MM.1S (cell line): ENCODE results near the gene CHMP2A.

Experiments
- DNase-seq: peaks from one replicate; pipeline ENCODE4 v3.0.0-alpha.2; 2015
- H2AFZ ChIP-seq: fragments of 300-600 bp; sonication (generic); 2 replicates; pipeline ENCODE4 v1.6.0; 2016; ENCODE audit warnings: antibody characterized with exemption, low read length
- H3F3A ChIP-seq: fragments of 300-600 bp; sonication (generic); 2 replicates; pipeline ENCODE4 v1.6.1; 2016; ENCODE audit warnings: mild to moderate bottlenecking, antibody characterized with exemption, low read length, moderate library complexity, mixed read lengths; ENCODE audit not compliant: insufficient read depth
- H3K27ac ChIP-seq: fragments of 300-600 bp; sonication (generic); 2 replicates; pipeline ENCODE4 v1.5.1; 2016; ENCODE audit warnings: mild to moderate bottlenecking, low read length
- H3K27me3 ChIP-seq: fragments of 300-600 bp; sonication (generic); replicated peaks from 2 replicates; pipeline ENCODE4 v1.6.0; 2016; ENCODE audit warnings: low read length; ENCODE audit not compliant: insufficient read depth
- H3K36me3 ChIP-seq: fragments of 300-600 bp; sonication (generic); replicated peaks from 2 replicates; pipeline ENCODE4 v1.6.1; 2016; ENCODE audit warnings: mild to moderate bottlenecking, low read length, mixed read lengths; ENCODE audit not compliant: insufficient read depth
- H3K4me1 ChIP-seq: fragments of 300-600 bp; sonication (generic); 2 replicates; pipeline ENCODE4 v1.6.1; 2016; ENCODE audit warnings: low read length, mixed read lengths
- H3K4me2 ChIP-seq: fragments of 300-600 bp; sonication (generic); 2 replicates; pipeline ENCODE4 v1.6.0; 2016; ENCODE audit warnings: low read depth, low read length
- H3K4me3 ChIP-seq: fragments of 300-600 bp; sonication (generic); 2 replicates; pipeline ENCODE4 v1.5.1; 2016; ENCODE audit warnings: low read length, mixed read lengths
- H3K79me2 ChIP-seq: fragments of 300-600 bp; sonication (generic); 2 replicates; pipeline ENCODE4 v1.6.1; 2016; ENCODE audit warnings: mixed run types, low read length, mixed read lengths
- H3K9ac ChIP-seq: fragments of 300-600 bp; sonication (generic); 2 replicates; pipeline ENCODE4 v1.6.1; 2016; ENCODE audit warnings: low read length, mixed read lengths
- H3K9me2 ChIP-seq: fragments of 300-600 bp; sonication (generic); replicated peaks from 2 replicates; pipeline ENCODE4 v1.6.1; 2016; ENCODE audit warnings: mild to moderate bottlenecking, low read length, mixed read lengths; ENCODE audit not compliant: insufficient read depth
- H3K9me3 ChIP-seq: fragments of 300-600 bp; sonication (generic); replicated peaks from 2 replicates; pipeline ENCODE4 v1.6.1; 2016; ENCODE audit warnings: mild to moderate bottlenecking, low read length, mixed read lengths; ENCODE audit not compliant: insufficient read depth
- H4K20me1 ChIP-seq: fragments of 300-600 bp; sonication (generic); 2 replicates; pipeline ENCODE4 v1.6.1; 2016; ENCODE audit warnings: mild to moderate bottlenecking, low read length, moderate library complexity, mixed read lengths; ENCODE audit not compliant: insufficient read depth
- CTCF ChIP-seq: fragments of 300-600 bp; sonication (generic); IDR thresholded peaks from 2 replicates; pipeline ENCODE4 v1.5.1; 2016; ENCODE audit warnings: antibody characterized with exemption, low read length, mixed read lengths
- EZH2 ChIP-seq: fragments of 300-600 bp; sonication (generic); optimal IDR thresholded peaks from 2 replicates; pipeline ENCODE3; 2017; ENCODE audit warnings: low read depth, mild to moderate bottlenecking, antibody characterized with exemption, low read length, mixed read lengths
- EZH2phosphoT487 ChIP-seq: fragments of 300-600 bp; sonication (generic); IDR thresholded peaks from 2 replicates; pipeline ENCODE4 v1.6.1; 2018; ENCODE audit warnings: antibody characterized with exemption, low read length

CHMP2A gene

GRCh38 chr19:58555920-58556621 is 1.2 kb upstream of the CHMP2A start:
- no peak overlapping the region for H3K4me3 ChIP-seq
- no peak overlapping the region; the same call in 1 of the 2 replicates for H3K27ac ChIP-seq
- TF ChIP-seq EZH2phosphoT487 (no peak), CTCF (no peak), EZH2 (no peak)
- H3K27me3 ChIP-seq = no peaks in the 10 kb centered on the region
- H3K79me2 ChIP-seq = peaks cover 41% of the 10 kb centered on the region
- H3K9me2 ChIP-seq = no peaks in the 10 kb centered on the region
- no peak overlapping the region; the same call in 1 of the 2 replicates for H3K9ac ChIP-seq
- H3K36me3 ChIP-seq = no peaks in the 10 kb centered on the region
- no peaks in the 10 kb centered on the region for H3K9me3 ChIP-seq
- H3K4me2 ChIP-seq = peak overlapping the region; percentile 98; the same call in 1 of the 2 replicates
- H4K20me1 ChIP-seq = peaks cover 2% of the 10 kb centered on the region; the same call in 1 of the 2 replicates
- H2AFZ ChIP-seq = no peak overlapping the region
- H3F3A ChIP-seq = peaks cover 67% of the 10 kb centered on the region
- DNase-seq = no peak
- peaks cover 26% of the 10 kb centered on the region for H3K4me1 ChIP-seq

GRCh38 chr19:58555369-58555885 is 522 bp upstream of the CHMP2A start:
- TF ChIP-seq CTCF (no peak), EZH2 (no peak), EZH2phosphoT487 (no peak)
- Histone ChIP-seq H3K27me3 (no peaks in the 10 kb centered on the region), H3K79me2 (peaks cover 45% of the 10 kb centered on the region), H3K27ac (peak overlapping the region; percentile 88), H3K4me3 (peak overlapping the region; percentile 95), H3K36me3 (no peaks in the 10 kb centered on the region), H3K9ac (peak overlapping the region; percentile 92), H2AFZ (peak overlapping the region; percentile 81), H3F3A (peaks cover 69% of the 10 kb centered on the region), H4K20me1 (peaks cover 8% of the 10 kb centered on the region; the same call in 1 of the 2 replicates), H3K9me2 (no peaks in the 10 kb centered on the region), H3K4me2 (peak overlapping the region; percentile 98), H3K4me1 (peaks cover 26% of the 10 kb centered on the region), H3K9me3 (no peaks in the 10 kb centered on the region)
- no peak for DNase-seq

GRCh38 chr19:58553799-58554493 is 959 bp downstream of the CHMP2A start:
- peak overlapping the region; percentile 88; the same call in 1 of the 2 replicates for H3K27ac ChIP-seq
- H3K9me2 ChIP-seq = no peaks in the 10 kb centered on the region
- H2AFZ ChIP-seq = peak overlapping the region; percentile 80; the same call in 1 of the 2 replicates
- H3K9me3 ChIP-seq = no peaks in the 10 kb centered on the region
- peak overlapping the region; percentile 92 for H3K9ac ChIP-seq
- peaks cover 58% of the 10 kb centered on the region for H3F3A ChIP-seq
- DNase-seq = no peak
- H3K4me1 ChIP-seq = peaks cover 21% of the 10 kb centered on the region
- H3K79me2 ChIP-seq = peaks cover 53% of the 10 kb centered on the region
- peak overlapping the region; percentile 95 for H3K4me3 ChIP-seq
- TF ChIP-seq CTCF = no peak
- TF ChIP-seq EZH2phosphoT487 = no peak
- no peak for TF ChIP-seq EZH2
- no peaks in the 10 kb centered on the region for H3K27me3 ChIP-seq
- peaks cover 8% of the 10 kb centered on the region; the same call in 1 of the 2 replicates for H4K20me1 ChIP-seq
- H3K4me2 ChIP-seq = peak overlapping the region; percentile 98
- peaks cover 7% of the 10 kb centered on the region; the same call in 1 of the 2 replicates for H3K36me3 ChIP-seq
